PFSK-1 (cell line): Measurements from ENCODE around the gene STS.

Source experiments
- POLR2AphosphoS5 ChIP-seq: IDR thresholded peaks from 2 replicates; pipeline ENCODE4 v1.6.1; 2012; ENCODE audit warnings: low read depth, mild to moderate bottlenecking, control low read depth, low read length, moderate library complexity
- REST ChIP-seq, 2 experiments: IDR thresholded peaks; 2 replicates each; pipeline versions ENCODE4 v1.6.1 to v1.8.0; 2011 to 2012; ENCODE audit warnings: low read depth in 2 of 2, low read length in 2 of 2, control low read depth in 1 of 2, inconsistent platforms in 1 of 2, mild to moderate bottlenecking in 1 of 2, moderate library complexity in 1 of 2; ENCODE audit not compliant: insufficient read depth in 1 of 2
- SIN3A ChIP-seq: IDR thresholded peaks from 2 replicates; pipeline ENCODE4 v1.6.1; 2012; ENCODE audit warnings: mild to moderate bottlenecking, low read length, moderate library complexity, borderline replicate concordance; ENCODE audit not compliant: insufficient read depth
- TAF1 ChIP-seq: IDR thresholded peaks from 2 replicates; pipeline ENCODE4 v1.6.1; 2012; ENCODE audit warnings: low read length, control low read depth, borderline replicate concordance; ENCODE audit not compliant: insufficient read depth

DNA sequence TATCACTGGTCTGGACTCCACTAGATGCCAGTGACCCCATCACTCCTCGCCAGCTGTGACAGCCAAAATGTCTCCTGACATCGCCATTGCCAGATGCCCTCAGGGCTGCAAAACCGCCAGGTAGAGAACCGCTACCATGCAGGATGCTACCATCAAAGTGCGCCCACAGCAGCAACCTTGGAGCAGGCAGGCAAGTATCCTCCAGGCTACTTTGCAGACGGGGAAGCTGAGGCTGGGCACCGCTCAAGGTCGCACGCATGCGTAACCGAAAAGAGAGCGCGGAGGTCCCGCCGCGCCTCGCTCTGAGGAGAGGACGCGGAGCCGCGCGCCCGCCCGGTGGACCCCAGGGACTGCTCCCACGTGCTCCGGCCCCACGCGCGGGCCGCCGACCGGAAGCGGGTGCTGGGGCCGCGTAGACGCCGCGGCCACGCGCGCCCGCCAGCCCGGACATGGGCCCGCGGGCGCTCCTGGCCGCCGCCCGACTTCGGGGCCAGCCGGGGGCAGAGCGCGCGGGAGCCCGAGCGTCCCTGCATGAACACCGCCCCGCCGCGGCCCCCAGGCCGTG lies at the start of gene STS:
- no peak for TF ChIP-seq POLR2AphosphoS5
- no peak for TF ChIP-seq TAF1
- TF ChIP-seq SIN3A = no peak
- TF ChIP-seq REST (IDR thresholded peaks at IDR 0.05; ENCODE audit: insufficient read depth in 1 of 2, low read depth in 2 of 2, low read length in 2 of 2) = no peak
